Measurements from ENCODE around the gene SMG6.

Gene SMG6

GRCh38 chr17:2012499-2012898 lies 291.1 kb downstream of the SMG6 start:
- H3K36me3 ChIP-seq, result no peaks in the 10 kb centered on the region
- H3K27me3 ChIP-seq, result peaks cover 56% of the 10 kb centered on the region
- TF ChIP-seq, protein P1, sequence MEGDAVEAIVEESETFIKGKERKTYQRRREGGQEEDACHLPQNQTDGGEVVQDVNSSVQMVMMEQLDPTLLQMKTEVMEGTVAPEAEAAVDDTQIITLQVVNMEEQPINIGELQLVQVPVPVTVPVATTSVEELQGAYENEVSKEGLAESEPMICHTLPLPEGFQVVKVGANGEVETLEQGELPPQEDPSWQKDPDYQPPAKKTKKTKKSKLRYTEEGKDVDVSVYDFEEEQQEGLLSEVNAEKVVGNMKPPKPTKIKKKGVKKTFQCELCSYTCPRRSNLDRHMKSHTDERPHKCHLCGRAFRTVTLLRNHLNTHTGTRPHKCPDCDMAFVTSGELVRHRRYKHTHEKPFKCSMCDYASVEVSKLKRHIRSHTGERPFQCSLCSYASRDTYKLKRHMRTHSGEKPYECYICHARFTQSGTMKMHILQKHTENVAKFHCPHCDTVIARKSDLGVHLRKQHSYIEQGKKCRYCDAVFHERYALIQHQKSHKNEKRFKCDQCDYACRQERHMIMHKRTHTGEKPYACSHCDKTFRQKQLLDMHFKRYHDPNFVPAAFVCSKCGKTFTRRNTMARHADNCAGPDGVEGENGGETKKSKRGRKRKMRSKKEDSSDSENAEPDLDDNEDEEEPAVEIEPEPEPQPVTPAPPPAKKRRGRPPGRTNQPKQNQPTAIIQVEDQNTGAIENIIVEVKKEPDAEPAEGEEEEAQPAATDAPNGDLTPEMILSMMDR (IDR thresholded peaks at IDR 0.05), result no peak
- H3K4me3 ChIP-seq (ENCODE audit: low read depth in 1 of 2, low read length in 1 of 2), result no peak overlapping the region
- H3K9me3 ChIP-seq, result no peaks in the 10 kb centered on the region
- no peaks in the 10 kb centered on the region for H3K4me1 ChIP-seq (ENCODE audit: control insufficient read depth in 1 of 2, insufficient read depth in 1 of 2, low read depth in 1 of 2, low read length in 1 of 2)
- no peak overlapping the region for H3K27ac ChIP-seq

DNA sequence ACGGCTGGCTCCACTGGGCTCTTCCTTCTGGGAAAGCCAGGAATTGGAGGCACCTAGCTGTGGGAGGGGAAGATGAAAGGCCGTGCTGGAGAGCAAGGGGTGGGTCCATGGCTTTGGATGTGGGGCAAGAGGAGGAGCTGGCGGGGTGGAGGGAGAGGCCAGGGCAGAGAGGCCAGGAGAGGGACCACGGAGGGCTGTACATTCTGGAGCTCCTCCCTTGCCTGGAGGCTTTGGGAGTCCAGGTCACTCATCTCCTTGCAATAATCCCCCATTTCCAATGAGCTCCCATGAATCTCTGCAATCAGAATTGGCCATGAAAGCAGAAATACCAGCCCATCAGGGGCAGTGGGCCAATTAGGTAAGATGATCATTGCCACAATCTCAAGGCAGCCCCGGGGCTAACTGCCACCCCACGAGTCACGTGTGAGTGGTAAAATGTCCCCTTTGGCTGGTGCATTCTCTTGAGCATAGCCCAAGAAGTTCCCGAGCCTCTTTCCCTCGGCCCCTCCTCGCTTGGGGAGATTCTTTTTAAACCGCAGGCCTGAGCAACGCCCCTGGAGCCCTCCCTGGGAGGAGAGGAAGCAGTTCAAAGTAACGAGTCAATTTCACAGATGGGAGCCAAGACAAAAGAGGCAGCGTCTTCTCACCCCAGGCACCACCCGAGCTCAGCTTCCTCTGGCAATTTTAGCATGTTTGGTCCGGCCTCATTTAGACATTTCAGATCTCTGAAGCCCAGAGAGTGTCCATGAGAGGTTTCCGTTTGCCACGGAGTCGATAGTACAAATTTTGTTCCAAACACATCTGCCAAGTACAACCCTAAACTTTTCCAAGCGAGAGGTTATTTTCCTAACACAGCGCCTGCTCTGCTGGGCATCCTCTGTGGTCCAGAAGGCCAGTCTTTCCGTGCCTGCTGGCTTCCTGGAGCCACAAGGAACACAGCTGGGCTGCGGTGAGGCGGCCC lies 291.9 kb downstream of the SMG6 start:
- TF ChIP-seq, protein P1 (IDR thresholded peaks at IDR 0.05), result no peak
- peaks cover 48% of the 10 kb centered on the region for H3K27me3 ChIP-seq
- no peaks in the 10 kb centered on the region for H3K4me1 ChIP-seq (ENCODE audit: control insufficient read depth in 1 of 2, insufficient read depth in 1 of 2, low read depth in 1 of 2, low read length in 1 of 2)
- H3K9me3 ChIP-seq, result no peaks in the 10 kb centered on the region
- no peak overlapping the region for H3K4me3 ChIP-seq (ENCODE audit: low read depth in 1 of 2, low read length in 1 of 2)
- H3K36me3 ChIP-seq, result no peaks in the 10 kb centered on the region
- no peak overlapping the region for H3K27ac ChIP-seq

Measured in neutrophil (primary cell).